ENCODE data around the gene P4HB.

P4HB gene

DNA sequence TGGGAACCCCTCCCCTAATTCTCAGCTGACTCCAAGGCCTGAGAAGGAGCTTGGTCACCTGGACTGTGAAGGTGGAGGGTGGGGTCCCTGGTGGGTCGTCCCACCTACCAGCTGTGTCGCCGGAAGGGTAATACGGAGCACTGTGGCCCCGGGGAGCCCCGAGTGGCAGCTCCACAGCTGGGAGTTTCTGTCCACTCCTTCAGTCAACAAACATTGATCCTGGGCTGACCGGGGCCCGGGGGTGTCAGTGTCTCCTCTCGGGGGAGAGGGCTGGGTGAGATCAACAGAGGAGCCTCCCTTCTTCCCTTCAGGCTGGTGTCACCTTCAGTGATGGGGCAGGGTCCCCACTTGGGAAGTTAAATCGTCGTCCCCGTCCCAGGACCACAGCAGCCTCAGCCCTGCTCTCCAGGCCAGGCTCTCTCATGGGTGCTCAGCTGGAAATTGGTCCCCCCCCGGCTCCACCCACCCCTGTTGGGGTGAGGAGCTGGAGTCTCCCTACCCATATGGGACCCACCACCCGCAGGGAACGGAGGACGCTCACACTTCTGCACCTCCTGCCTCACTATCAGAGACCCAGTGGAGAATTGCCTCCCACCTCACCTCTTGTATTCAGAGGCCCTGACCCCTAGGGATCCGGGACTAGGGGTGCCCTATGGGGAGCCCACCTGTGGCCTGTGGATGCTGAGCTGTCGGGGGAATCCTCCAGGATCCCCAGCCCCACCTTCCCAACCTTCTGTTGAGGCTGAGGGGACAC, 54.5 kb downstream of the P4HB start:
- no peak overlapping the region for H3K4me3 ChIP-seq (ENCODE audit: low read depth, low read length)
- TF ChIP-seq, protein P1, sequence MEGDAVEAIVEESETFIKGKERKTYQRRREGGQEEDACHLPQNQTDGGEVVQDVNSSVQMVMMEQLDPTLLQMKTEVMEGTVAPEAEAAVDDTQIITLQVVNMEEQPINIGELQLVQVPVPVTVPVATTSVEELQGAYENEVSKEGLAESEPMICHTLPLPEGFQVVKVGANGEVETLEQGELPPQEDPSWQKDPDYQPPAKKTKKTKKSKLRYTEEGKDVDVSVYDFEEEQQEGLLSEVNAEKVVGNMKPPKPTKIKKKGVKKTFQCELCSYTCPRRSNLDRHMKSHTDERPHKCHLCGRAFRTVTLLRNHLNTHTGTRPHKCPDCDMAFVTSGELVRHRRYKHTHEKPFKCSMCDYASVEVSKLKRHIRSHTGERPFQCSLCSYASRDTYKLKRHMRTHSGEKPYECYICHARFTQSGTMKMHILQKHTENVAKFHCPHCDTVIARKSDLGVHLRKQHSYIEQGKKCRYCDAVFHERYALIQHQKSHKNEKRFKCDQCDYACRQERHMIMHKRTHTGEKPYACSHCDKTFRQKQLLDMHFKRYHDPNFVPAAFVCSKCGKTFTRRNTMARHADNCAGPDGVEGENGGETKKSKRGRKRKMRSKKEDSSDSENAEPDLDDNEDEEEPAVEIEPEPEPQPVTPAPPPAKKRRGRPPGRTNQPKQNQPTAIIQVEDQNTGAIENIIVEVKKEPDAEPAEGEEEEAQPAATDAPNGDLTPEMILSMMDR (IDR thresholded peaks at IDR 0.05; ENCODE audit: low read depth, low read length): no peak

DNA sequence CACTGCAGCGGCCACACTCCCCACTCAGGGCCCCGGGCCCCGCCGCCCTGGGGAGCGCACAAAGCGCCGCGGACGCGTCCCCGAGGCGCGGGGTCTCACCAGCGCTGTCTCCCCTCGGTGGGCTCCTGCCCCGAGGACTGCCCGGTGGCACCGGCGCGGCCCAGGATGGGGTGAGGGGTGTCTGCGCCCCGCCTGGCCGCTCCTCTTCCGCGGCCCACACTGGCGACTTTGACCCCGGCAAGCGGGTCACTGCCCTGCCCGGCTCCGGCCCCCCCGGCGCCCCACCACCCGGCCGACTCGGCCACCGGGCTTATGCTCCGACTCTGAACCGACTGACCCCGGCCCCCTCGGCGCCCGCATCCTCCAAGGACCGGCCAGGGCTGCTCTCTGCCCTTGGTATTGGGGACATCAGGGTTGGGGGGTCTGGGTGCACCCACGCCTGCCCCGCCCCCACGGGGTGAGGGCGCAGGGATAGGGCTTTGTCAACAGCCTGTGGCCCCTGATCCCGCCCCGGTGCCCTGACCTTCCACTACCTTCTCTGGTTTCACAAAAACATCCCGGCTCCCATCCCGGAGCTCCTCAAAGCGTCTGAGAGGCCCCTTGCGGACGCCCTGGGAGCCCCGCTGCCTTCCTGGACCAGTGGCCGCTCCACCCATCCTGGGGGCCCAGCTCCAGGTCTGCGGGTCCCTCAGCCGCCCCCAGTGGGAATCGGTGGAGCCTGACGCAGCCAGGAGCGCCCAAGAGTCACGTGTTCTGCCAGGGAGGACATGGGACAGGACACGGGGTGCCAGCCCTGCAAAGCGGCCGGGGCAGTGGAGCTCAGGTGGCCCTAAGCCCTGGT, 55.6 kb downstream of the P4HB start:
- H3K4me3 ChIP-seq (ENCODE audit: low read depth, low read length): no peak overlapping the region
- TF ChIP-seq, protein P1 (IDR thresholded peaks at IDR 0.05; ENCODE audit: low read depth, low read length): no peak

DNA sequence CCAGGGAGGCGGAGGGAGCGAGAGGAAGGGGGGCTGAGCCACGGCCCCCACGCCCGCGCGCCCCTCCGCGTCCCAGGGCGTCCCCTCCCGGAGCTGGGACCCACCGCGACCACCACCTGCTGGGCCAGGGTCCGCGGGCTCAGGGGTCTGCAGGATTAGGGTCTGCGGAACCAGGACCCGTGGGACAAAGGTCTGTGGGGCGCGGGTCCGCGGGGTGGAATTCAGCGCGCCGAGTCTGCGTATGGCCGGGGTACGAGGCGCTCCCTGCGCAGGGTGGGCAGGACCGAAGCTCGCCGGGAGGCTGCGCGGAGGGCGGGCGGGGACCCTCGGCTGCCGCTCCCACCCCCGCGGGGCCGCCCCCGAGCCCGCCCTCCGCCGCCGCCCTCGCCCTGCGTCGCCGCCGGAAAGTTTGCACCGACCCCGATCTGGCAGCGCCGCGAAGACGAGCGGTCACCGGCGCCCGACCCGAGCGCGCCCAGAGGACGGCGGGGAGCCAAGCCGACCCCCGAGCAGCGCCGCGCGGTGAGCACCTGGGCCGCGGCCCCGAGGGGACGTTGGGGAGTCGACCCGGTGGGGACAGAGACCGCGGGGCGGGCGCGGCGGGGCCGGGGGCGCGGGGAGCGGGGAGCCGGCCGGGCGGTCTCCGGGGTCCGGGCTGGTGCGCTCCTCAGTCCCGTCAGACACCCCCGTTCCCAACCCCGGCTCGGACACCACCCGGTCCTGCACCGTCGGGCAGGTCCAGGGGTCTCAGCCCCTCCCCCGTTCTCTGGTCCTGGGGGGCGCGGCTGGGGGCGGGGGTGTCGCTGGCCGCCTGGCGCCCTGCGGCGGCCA, 56.4 kb downstream of the P4HB start, which contains the start of gene GCGR:
Gene GCGR (plus strand): TSS at position 423 of the 831 bp plus-strand sequence. CDS start 4,869 bp downstream, outside the sequence.
- H3K4me3 ChIP-seq (ENCODE audit: low read depth, low read length): no peak within 1 kb of the TSS
- TF ChIP-seq, protein P1 (IDR thresholded peaks at IDR 0.05; ENCODE audit: low read depth, low read length): no peak

DNA sequence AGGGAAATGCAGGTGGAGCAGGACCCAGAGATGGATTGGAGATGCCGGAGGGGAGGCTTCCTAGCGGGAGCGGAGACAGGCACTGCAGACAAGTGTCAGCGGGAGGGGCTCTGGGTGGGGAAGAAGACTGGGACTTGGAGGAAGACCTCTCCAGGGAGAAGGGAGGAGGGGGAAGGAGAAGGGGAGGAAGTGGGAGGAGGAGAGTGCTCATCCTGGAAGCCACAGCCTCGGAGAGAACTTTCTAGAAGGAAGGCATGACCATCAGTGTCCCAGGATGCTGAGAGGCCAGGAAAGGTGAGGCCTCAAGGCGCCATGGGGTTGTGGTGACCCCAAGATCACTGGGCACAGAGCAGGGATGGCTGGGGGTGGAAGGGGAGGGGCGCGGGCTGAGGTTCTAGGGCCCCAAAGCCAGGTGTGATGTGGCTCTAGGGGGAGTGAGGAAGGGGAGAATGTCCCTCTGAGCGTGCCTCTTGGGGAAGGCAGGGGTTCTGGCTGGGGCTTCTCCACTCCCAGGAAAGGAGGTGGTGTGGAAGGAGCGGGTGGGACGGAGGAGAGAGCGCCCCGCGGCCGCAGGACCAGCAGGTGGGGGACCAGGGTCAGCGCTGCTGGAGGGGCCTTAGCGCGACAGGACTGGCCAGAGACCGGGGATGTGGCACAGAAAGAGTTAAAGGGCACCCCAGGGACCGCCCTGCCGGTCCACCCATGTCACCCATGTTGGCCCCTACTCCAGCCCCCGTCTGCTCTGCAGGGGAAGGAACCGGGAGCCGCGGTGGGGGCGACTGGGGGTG, 57.3 kb downstream of the P4HB start:
- TF ChIP-seq, protein P1 (IDR thresholded peaks at IDR 0.05; ENCODE audit: low read depth, low read length): no peak
- H3K4me3 ChIP-seq (ENCODE audit: low read depth, low read length): no peak overlapping the region

DNA sequence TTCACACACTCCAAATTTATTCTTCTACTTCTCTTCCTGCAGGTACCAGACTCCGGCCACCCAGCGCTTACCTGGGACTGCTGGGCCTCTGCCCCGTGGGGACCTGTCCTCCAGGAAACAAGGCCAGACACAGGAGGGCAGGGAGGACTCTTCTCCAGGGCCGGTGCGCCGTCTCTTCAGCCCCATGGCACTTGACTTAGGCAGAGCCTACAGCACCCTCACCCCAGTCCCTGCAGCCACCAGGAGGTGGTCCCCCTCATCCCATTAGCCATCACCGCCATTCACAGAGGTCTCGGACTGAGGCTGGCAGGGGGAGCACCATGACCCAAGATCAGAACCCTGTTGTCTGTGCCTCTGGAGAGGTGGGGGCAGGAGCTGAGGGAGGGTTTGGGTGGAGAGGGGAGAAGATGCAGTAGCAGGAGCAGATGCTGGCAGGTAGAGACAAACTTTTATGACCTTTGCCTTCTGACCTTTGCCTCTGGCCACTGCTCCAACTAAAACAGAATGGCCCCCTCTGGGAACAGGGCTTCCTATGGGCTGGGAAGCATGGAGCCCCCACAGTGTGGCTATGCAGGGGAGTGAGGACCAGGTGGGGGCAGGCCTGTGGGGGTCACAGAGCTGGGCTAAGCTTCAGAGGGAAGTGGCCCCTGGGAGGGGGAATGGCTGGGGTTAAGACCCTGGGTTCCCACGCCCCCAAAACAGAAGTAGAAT, 58.1 kb downstream of the P4HB start:
- H3K4me3 ChIP-seq (ENCODE audit: low read depth, low read length): no peak overlapping the region
- TF ChIP-seq, protein P1 (IDR thresholded peaks at IDR 0.05; ENCODE audit: low read depth, low read length): no peak

DNA sequence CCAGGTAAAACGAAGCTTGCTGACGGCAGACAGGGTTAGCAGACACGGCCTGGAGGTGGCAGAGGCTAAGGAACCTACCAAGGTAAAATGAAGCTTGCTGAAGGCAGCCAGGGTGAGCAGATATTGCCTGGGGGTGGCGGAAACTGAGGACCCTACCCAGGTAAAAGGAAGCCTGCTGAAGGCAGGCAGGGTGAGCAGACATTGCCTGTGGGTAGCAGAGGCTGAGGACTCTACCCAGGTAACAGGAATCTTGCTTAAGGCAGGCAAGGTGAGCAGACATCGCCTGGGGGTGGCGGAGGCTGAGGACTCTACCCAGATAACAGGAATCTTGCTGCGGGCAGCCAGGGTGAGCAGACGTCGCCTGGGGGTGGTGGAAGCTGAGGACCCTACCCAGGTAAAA, 59.0 kb downstream of the P4HB start:
- H3K4me3 ChIP-seq (ENCODE audit: low read depth, low read length): no peak overlapping the region
- TF ChIP-seq, protein P1 (IDR thresholded peaks at IDR 0.05; ENCODE audit: low read depth, low read length): no peak
